ENCODE data around the gene PDIA5.

GRCh38 chr3:123152687-123153086 is 85.9 kb downstream of the PDIA5 start:
- TF ChIP-seq YY1 (IDR thresholded peaks at IDR 0.05; ENCODE audit: insufficient read depth, insufficient read length) (no peak), ZNF274 (IDR thresholded peaks at IDR 0.05; ENCODE audit: low read depth, low read length) (no peak), SUZ12 (IDR thresholded peaks at IDR 0.05; ENCODE audit: extremely low read depth, insufficient read depth, insufficient read length) (no peak)
